ENCODE measurements around the gene STYXL2.
A peak's percentile ranks its signal among the peaks of the same experiment; 100 is the strongest.

The STYXL2 gene

DNA sequence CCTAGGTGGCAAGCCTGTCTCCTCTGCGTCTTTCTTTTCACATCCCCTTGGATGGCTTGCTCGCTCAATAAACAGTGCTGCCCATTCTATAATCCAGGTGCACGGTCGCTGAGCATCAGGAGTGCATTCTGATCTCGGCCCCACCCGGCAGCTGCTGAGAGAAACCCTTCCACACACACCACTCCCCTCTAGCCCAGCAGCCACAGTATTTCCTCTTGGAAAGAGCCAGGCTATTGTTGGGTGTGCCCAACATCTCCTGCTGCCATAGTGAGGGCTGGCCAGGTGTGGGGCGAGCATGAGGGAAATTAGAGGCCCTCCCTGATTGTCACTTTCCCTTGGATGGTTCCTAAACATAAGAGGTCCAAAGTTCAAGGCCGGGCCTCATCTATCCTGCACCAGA is 28.4 kb upstream of the STYXL2 start:
- TF ChIP-seq, protein P1, sequence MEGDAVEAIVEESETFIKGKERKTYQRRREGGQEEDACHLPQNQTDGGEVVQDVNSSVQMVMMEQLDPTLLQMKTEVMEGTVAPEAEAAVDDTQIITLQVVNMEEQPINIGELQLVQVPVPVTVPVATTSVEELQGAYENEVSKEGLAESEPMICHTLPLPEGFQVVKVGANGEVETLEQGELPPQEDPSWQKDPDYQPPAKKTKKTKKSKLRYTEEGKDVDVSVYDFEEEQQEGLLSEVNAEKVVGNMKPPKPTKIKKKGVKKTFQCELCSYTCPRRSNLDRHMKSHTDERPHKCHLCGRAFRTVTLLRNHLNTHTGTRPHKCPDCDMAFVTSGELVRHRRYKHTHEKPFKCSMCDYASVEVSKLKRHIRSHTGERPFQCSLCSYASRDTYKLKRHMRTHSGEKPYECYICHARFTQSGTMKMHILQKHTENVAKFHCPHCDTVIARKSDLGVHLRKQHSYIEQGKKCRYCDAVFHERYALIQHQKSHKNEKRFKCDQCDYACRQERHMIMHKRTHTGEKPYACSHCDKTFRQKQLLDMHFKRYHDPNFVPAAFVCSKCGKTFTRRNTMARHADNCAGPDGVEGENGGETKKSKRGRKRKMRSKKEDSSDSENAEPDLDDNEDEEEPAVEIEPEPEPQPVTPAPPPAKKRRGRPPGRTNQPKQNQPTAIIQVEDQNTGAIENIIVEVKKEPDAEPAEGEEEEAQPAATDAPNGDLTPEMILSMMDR (IDR thresholded peaks at IDR 0.05; ENCODE audit: insufficient read depth, low read depth, low read length, missing control alignments) = no peak
- no peak overlapping the region for H3K4me3 ChIP-seq (ENCODE audit: low read length)
- DNase-seq (ENCODE audit: low read depth) = no peak

DNA sequence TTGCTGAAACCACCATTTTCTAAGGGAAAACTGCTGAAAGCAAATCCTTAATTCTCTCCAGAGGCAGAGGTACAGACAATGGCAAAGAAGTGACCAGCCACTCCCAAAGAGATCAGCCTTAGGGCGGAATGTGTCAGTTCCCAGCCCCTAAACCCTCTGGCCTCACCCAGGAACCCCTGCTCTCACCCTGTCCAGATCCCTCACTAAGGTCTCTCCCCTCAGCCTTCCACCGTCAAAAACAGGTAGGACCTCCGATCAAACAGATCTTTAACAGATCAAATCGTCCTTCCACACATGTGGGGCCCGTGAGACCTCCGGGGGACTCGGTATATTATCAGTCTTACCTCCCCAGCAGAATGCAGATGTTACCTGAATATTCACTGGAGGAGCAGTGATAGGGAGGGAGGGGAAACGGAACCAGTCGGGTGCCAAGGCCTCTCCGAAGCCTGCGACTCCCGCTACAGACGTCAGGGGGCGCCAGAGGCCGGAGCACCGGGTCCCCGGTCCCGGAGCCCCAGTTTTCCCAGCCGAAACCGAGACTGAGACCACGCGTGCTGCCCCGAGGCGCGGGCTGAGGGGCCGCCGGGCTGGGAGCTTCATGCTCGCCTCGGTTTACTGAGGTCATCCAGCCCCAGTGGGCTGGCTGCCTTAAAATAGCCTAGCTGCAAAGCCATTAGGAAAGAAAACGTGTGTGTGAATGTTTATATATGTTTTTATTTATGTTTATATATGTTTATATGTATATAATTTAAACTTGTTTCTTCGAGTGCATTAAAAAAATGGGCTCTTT is 27.3 kb upstream of the STYXL2 start:
- DNase-seq (ENCODE audit: low read depth) = peak; percentile 56
- peak overlapping the region; percentile 28 for H3K4me3 ChIP-seq (ENCODE audit: low read length)
- TF ChIP-seq, protein P1 (IDR thresholded peaks at IDR 0.05; ENCODE audit: insufficient read depth, low read depth, low read length, missing control alignments) = peak; percentile 91

DNA sequence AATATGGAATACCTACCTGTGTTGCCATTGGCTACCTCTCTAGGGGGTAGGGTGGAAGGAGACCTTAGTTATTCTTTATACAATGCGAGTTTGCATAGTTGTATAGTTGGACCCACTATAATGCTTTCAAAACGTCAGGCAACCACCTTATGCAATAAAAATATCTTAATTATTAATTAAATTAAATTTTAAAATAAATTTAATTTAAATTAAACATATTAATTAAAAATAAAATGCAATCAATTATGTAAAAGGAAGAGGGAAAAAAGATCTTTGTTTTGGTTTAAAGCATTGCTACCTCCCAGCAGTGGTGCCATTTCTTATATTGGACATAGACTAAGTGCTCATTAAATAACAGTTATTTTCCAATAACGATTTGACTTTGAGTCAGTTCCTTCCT is 26.0 kb upstream of the STYXL2 start:
- TF ChIP-seq, protein P1 (IDR thresholded peaks at IDR 0.05; ENCODE audit: insufficient read depth, low read depth, low read length, missing control alignments) = no peak
- H3K4me3 ChIP-seq (ENCODE audit: low read length) = no peak overlapping the region
- no peak for DNase-seq (ENCODE audit: low read depth)

DNA sequence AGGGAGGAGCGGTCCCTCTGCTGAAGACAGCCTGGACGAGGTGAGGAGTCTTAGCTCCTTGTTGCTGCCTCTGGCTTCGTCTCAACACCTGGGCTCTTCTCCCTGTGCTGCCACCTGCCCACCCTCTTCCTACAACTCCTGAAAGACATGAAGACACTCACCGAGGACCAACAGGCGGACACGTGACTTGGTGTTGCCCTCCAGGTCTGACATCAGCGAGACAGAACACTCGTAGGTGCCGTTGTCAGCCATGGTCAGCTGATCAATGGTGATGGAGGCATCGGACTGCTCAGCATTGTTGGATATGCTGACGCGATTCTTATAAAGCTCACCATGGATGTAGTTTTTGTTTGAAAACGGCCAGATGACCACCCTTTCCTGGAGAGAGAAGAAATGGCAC is 25.1 kb upstream of the STYXL2 start:
- no peak for DNase-seq (ENCODE audit: low read depth)
- no peak overlapping the region for H3K4me3 ChIP-seq (ENCODE audit: low read length)
- TF ChIP-seq, protein P1 (IDR thresholded peaks at IDR 0.05; ENCODE audit: insufficient read depth, low read depth, low read length, missing control alignments) = no peak

DNA sequence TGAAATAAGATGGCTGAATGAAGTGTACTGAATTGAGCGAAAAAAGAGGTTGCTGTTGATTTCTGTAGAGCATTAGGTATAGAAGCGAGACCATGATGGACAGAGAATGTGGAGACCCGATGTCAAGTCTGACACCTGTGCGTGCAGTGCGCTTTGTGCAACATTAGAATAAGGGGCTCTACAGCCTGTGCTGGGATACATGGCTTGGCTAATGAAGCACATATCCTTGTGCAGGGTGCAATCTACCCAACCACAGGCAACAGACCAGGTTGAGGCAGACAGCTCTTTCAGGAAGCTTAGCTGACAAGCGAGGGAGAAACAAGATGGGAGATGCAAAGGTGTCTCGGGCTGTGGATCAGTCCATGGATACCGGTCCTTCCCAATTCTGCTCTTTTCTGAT is 22.6 kb upstream of the STYXL2 start:
- TF ChIP-seq, protein P1 (IDR thresholded peaks at IDR 0.05; ENCODE audit: insufficient read depth, low read depth, low read length, missing control alignments) = no peak
- DNase-seq (ENCODE audit: low read depth) = no peak
- no peak overlapping the region for H3K4me3 ChIP-seq (ENCODE audit: low read length)

DNA sequence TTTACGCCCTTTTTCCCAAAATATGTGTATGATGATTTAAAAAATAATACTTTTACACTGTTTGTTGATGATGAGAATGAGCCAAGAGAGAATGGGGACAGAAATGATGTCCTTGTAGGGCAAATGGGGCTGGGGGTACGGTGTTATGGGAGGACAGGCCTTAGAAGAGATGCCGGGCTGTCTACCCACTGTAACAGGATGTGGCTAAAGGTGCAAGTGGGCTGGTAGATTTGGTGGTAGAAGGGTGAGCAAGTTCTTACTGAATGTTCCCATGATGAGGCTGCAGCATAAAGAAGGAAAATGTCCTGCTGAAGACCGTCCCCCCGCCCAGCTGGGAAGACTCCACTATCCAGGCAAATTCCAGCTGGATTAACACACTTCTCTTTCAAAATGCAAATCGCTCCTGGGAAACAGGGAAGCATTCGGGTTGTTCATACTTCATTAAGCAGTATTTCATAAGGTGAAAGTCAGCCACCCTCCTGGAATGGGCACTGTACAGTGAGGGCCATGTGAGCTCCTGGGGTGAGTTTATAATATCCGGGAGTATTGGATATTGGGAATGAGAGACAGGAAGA is 17.7 kb upstream of the STYXL2 start:
- DNase-seq (ENCODE audit: low read depth) = no peak

More for the DNA sequence above, 17.7 kb upstream of the STYXL2 start:
- TF ChIP-seq, protein P1 (IDR thresholded peaks at IDR 0.05; ENCODE audit: insufficient read depth, low read depth, low read length, missing control alignments) = no peak
- H3K4me3 ChIP-seq (ENCODE audit: low read length) = no peak overlapping the region

All from epithelial cell of esophagus (primary cell).